Left colon (tissue), 2 donors: ENCODE measurements around the gene TECR. TPM values are rescaled to one million over a fixed set of nuclear protein-coding genes. Genes with fewer than 3 reads are reported as not detected.
"Not testable (repeated sequence)": the region's sequence is repeated elsewhere in the genome, so short reads cannot be mapped to it uniquely, and the experiment has no call there.

Experiments
- ATAC-seq: fragments of 200-7000 bp; cut with Tn5 transposase; one replicate; pipeline ENCODE4 v1.9.1; 2020; ENCODE audit warnings: mild to moderate bottlenecking, moderate library complexity
- DNase-seq, 2 donors: peaks; one replicate each; pipeline ENCODE4 v3.0.0-alpha.2; 2020
- intact Hi-C, 2 donors: fragments of 100-400 bp; cut with DNase I in 1 of 2; cut with micrococcal nuclease in 1 of 2; formaldehyde crosslinking; loops; one replicate each; pipeline versions ENCODE4 v1.11.2 to v1.14.0; 2022; cut with DNase I, micrococcal nuclease
- total RNA-seq, 2 donors: library from RNA; stranded (reverse); fragmentation: NEBNext Ultra II Directional; extraction: Animal tissue kit (Norgen Biotek cat#: 25700); gene quantifications; one replicate each; pipeline ENCODE4 v1.2.1, GENCODE V29; 2021
- donor health status: DM: no; HTN: no; CAD: no.
- donor health status: DM: yes; HTN: yes; CAD: no.

The TECR gene
- total RNA-seq, 2 donors from 2014 or later: 119 to 161 TPM

GRCh38 chr19:14528419-14529253 is 758 bp upstream of the TECR start:
- ATAC-seq (no peak), DNase-seq (peak in 1 of 2 donors; percentile 46)
- intact Hi-C loops: no loop called here

- peak; percentile 57 for ATAC-seq
- DNase-seq: peak in 1 of 2 donors; percentile 77
- intact Hi-C loops: no loop called here
These were observed 583 bp downstream of the TECR start for GRCh38 chr19:14530005-14530348.

- intact Hi-C loops: no loop called here
- no peak for DNase-seq
- ATAC-seq: no peak
These were observed 1.1 kb downstream of the TECR start for GRCh38 chr19:14530506-14530905.

- DNase-seq (no peak), ATAC-seq (no peak)
- intact Hi-C loops: no loop called here
These were observed 4.1 kb downstream of the TECR start for GRCh38 chr19:14533450-14533849.

- ATAC-seq (peak; percentile 90), DNase-seq (peak; percentile 88 to 95)
- intact Hi-C loops: no loop called here
These were observed 7.7 kb downstream of the TECR start for GRCh38 chr19:14536926-14537692.

- intact Hi-C loops: no loop called here
- ATAC-seq (no peak), DNase-seq (no peak)
These were observed 11.5 kb downstream of the TECR start for GRCh38 chr19:14540741-14541525.

- intact Hi-C loops: not testable (repeated sequence)
These were observed 12.6 kb downstream of the TECR start for GRCh38 chr19:14541979-14542378.

GRCh38 chr19:14542711-14543328 is 13.4 kb downstream of the TECR start:
- DNase-seq (no peak), ATAC-seq (peak; percentile 53)
- intact Hi-C loops: no loop called here

More at GRCh38 chr19:14541979-14542378, 12.6 kb downstream of the TECR start:
- ATAC-seq, DNase-seq: not testable (repeated sequence)

- no peak for ATAC-seq
- intact Hi-C loops: no loop called here
These were observed 14.7 kb downstream of the TECR start for GRCh38 chr19:14544047-14544446.

GRCh38 chr19:14544977-14545715 is 15.8 kb downstream of the TECR start:
- ATAC-seq (peak; percentile 33), DNase-seq (peak in 1 of 2 donors; percentile 45)
- intact Hi-C loops: no loop called here

More at GRCh38 chr19:14544047-14544446, 14.7 kb downstream of the TECR start:
- DNase-seq: no peak

GRCh38 chr19:14545716-14546082 is 16.3 kb downstream of the TECR start:
- ATAC-seq (no peak), DNase-seq (no peak)
- intact Hi-C loops: no loop called here

GRCh38 chr19:14550201-14550754 is 20.9 kb downstream of the TECR start:
- DNase-seq (peak; percentile 90 to 94), ATAC-seq (peak; percentile 79)
- intact Hi-C loops: no loop called here

- peak; percentile 86 to 89 for DNase-seq
- ATAC-seq: peak; percentile 72
- intact Hi-C loops: not testable (repeated sequence)
These were observed 22.0 kb downstream of the TECR start for GRCh38 chr19:14551134-14552005.

- intact Hi-C loops, DNase-seq, ATAC-seq: not testable (repeated sequence)
These were observed 22.6 kb downstream of the TECR start for GRCh38 chr19:14552006-14552360.

- DNase-seq (no peak), ATAC-seq (no peak)
- intact Hi-C loops: no loop called here
These were observed 23.9 kb downstream of the TECR start for GRCh38 chr19:14553042-14553938.

GRCh38 chr19:14553939-14554243 is 24.5 kb downstream of the TECR start:
- ATAC-seq (no peak), DNase-seq (no peak)
- intact Hi-C loops: no loop called here
